NCI-H2227 treated with DMSO at 0.1 percent for 48 hours (cell line): ENCODE measurements around the gene NRF1.
"Not testable (repeated sequence)": the region's sequence is repeated elsewhere in the genome, so short reads cannot be mapped to it uniquely, and the experiment has no call there.

Source experiments
- DNase-seq: peaks from one replicate; lab custom pipeline; 2025; lab: John Stamatoyannopoulos, UW

The NRF1 gene

GRCh38 chr7:129782818-129783583, 171.5 kb downstream of the NRF1 start:
- DNase-seq = no peak

DNA sequence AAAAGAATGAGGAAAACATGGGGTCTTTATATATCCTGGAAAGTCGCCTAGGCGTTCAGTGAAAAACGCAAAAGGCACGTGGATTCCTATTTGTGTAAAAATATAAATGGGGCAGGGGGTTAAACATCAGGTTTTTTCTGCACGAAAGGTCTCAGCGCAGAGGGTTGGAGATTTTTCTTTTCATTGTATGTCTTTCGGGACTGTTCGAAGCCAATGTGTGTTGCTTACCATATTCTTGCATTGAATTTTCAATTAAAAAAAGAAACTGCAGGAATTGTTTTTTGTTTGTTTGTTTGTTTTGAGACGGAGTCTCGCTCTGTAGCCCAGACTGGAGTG, 172.0 kb downstream of the NRF1 start:
- no peak for DNase-seq

GRCh38 chr7:129784437-129784782, 172.9 kb downstream of the NRF1 start:
- no peak for DNase-seq

DNA sequence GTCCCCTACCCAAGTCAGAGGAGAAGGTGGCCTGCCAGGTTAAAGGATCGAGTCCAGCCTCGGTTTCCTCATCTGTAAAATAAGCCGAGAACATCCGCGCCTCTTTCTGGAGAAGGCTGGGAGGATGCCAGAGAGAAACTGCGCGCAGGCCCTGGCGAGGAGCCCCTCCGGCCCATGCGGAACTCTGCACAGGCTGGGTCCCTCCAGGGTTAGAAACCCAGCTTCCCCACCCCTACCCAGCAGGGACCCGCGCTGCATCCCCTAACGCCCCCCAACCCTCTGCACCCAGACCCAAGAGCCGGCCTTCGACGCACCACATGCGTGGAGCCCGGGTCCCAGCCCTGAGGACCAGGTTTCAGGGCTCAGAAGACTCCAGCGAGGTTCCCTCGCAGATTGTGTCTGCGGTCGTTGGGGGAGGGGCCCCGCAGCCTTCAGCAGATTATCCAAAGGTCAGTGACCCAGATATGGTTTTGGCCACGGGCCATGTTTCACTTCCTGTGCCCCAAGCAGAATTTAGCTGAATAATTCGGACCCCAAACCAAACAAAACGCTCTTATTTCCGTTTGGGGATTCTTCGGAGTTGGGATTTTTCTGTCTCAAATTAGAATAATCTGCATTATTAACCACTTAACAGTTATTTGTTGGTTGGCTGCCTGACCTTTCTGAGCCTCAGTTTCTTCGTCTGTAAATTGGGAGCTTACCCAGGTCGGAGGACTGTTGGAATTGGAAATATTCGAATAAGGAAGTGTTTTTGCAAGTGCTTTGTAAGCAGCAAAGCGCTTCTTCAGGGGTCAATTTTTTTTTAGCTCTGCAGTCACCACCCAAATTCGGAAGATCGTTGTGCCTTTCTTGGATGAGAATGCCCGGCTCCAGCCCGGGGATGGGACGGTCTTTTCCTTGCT, 173.5 kb downstream of the NRF1 start:
- DNase-seq = no peak

GRCh38 chr7:129785685-129786514, 174.4 kb downstream of the NRF1 start:
- no peak for DNase-seq

GRCh38 chr7:129786825-129787563, 175.5 kb downstream of the NRF1 start:
- DNase-seq = no peak

GRCh38 chr7:129789000-129789399, 177.5 kb downstream of the NRF1 start:
- DNase-seq = no peak

- DNase-seq = no peak
Observed at GRCh38 chr7:129789652-129790051, 178.1 kb downstream of the NRF1 start.

GRCh38 chr7:129790136-129790535, 178.6 kb downstream of the NRF1 start:
- DNase-seq = no peak

GRCh38 chr7:129792721-129793120, 181.2 kb downstream of the NRF1 start:
- no peak for DNase-seq

DNA sequence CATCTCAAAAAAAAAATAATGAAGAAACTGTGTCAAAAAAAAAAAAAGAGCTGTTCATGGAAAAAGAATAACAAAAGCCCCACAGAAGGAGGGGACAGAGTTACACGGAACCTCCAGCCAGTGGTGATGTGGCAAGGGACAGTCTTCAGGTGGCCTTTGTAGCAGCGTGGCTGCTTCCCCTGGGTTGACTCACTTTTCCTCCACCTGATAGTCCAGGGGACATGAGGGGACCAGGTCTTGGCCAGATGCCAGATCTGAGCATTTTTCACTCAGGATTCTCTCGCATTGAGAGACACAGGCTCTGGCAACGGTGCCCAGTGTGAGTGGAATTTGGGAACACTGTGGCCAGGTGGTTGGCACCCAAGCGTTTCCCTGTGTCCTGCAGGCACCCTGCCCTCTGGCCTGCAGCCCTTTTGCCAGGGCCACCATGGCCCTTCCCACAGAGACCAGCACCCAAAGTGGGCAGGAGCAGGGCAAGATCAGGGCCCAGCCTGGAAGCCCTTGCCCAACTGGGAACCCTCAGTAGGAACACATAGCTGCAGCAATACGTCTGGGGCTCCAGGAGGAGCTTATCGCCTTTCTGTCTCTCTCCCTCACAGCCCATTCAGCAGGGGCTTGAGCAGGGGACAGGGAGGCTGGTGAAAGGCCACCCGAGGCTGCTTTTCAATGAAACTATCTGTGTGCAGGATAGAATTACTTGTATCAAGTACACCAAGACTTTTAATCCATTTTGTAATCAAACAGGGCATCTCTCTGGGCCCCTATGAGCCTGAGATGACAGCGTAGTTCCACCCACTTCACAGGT, 182.2 kb downstream of the NRF1 start:
- no peak for DNase-seq

- DNase-seq = not testable (repeated sequence)
Observed at GRCh38 chr7:129794461-129794860, 182.9 kb downstream of the NRF1 start.

- no peak for DNase-seq
Observed at GRCh38 chr7:129796186-129796775, 184.8 kb downstream of the NRF1 start.

DNA sequence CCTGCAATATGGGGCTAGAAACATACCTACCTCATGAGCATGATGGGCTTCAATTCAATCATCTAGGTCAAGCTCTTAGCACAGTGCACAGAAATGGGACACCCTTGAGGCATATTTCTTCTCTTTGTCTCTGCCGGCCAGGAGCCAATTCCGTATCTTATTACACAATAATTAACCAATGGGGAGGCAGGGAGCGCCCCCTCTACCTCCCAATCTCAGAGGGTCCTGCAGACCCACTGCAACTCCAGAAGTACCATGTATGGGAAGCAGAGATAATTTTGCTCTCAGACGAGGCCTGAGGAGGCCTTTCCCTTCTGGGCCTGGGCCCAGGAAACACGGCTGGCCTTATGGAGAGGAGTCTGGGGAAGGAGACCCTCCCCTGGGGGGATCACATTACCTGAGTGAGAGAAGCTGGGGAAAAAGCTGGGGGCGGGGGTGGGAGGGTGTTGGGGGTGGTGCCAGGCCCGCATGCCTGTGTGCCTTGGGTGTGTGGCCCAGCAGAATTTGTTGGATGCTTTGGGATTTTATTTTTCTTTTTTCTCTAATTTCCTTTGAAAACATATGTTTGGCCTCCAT, 185.8 kb downstream of the NRF1 start:
- DNase-seq = no peak

DNA sequence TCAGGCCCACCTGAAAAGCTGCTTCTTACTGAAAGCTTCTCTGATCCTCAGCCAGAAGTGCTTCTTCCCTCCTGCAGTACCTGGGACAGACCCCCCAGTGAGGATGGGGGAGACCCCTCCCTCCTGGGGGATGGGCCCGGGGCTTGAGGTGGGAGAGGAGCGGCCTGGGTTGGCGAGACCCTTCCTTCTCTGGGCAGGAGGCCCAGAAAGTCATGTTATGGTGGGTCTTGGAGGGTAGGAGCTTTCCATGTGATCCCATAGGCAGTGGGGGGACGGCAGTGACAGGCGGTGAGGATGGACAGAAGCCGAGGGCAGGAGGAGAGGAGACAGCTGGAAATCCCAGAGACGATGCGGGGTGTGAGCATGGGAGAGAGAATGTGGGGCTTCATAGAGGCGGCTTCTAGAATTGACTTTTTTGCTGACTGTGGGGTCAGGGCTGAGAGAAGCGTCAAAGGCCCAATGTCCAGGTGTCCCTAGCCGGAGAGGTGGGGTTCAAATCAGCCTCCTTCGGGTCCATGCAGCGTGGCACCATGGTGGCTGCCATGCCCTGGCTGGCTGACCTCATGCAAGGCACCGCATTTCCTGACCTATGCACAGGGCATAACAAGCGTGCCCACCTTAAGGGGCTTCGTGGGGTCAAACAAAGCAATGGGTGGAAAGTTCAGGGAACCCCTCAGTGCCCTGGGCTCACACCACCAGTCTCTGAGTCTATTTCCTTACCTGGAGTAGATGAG, 187.3 kb downstream of the NRF1 start:
- DNase-seq = no peak

GRCh38 chr7:129799350-129799955, 187.9 kb downstream of the NRF1 start:
- no peak for DNase-seq

- DNase-seq = no peak
Observed at GRCh38 chr7:129800901-129801300, 189.4 kb downstream of the NRF1 start.

DNA sequence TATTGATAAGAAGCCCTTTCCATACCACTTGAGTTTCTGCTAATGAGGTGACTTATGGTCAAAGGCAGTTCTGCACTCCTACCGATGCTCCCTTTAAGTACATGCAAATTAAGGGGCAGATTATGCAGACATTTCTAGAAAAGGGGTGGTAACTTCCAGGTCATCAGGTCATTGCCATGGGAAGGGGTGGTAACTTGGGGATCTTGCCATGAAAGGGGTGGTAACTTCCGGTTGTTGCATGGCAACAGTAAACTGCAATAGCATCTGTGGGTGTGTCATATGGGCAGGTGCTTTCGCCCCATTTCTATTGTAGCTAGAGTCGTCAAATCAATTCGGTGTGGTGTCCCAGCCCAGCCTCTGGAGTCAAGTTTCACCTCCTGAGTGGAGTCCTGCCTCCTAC, 190.4 kb downstream of the NRF1 start:
- no peak for DNase-seq

DNA sequence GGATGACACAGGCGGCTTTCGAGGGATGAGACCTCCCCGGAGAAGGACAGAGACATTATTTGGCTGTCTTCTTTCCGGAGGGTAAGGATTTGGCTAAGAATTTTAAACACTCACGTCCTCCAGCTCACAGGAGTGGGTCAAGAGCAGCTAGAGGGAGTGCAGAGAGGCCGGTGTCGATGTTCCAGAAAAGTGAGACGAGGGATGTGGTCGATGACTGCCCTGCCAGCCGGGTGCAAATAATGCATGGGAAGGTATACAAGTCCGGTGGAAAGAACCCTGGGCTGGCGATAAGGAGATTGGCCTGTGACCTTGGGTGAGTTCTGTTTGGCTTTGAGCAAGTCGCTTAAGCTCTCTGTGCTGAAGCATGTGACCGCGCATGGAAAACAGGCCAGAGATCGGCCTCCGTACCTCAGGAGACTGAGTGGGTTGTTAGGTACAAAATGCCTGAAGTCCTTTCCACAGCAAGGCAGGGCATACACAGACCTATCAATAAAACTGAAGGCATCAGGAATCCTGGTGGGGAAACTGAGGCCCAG, 192.1 kb downstream of the NRF1 start:
- DNase-seq = no peak
